Esophagus squamous epithelium (tissue), 5 donors: ENCODE data around the gene RALGPS1. TPM values are rescaled to one million over a fixed set of nuclear protein-coding genes. Genes with fewer than 3 reads are reported as not detected.

ENCODE experiments used
- DNase-seq: peaks from one replicate; lab custom pipeline; 2025; lab: John Stamatoyannopoulos, UW
- H3K27ac ChIP-seq, 4 donors: fragments of 200-600 bp; sonication (generic); one replicate each; pipeline ENCODE4 v1.5.1; 2016 to 2019; ENCODE audit warnings: mild to moderate bottlenecking in 1 of 4
- H3K27me3 ChIP-seq, 4 donors: fragments of 200-600 bp; sonication (generic); 1 replicate in 3 of 4; 2 replicates in 1 of 4; pipeline versions ENCODE4 v1.5.1 to v1.6.0; 2017 to 2021; ENCODE audit warnings: antibody characterized with exemption in 1 of 4
- H3K36me3 ChIP-seq, 3 donors: fragments of 200-600 bp; sonication (generic); one replicate each; pipeline ENCODE4 v1.5.1; 2016 to 2019
- H3K4me1 ChIP-seq, 3 donors: fragments of 200-600 bp; sonication (generic); one replicate each; pipeline ENCODE4 v1.5.1; 2017 to 2019
- H3K4me3 ChIP-seq, 4 donors: fragments of 200-600 bp; sonication (generic); 1 replicate in 3 of 4; 2 replicates in 1 of 4; pipeline ENCODE4 v1.5.1; 2016 to 2019; ENCODE audit warnings: mild to moderate bottlenecking in 2 of 4, moderate library complexity in 1 of 4
- H3K9me3 ChIP-seq, 3 donors: fragments of 200-600 bp; sonication (generic); one replicate each; pipeline ENCODE4 v1.5.1; 2016 to 2019
- POLR2A ChIP-seq, 4 donors: fragments of 450-650 bp; IDR thresholded peaks; one replicate each; pipeline ENCODE4 v1.6.1; 2017; ENCODE audit warnings: antibody characterized with exemption in 4 of 4, mild to moderate bottlenecking in 4 of 4, moderate library complexity in 3 of 4
- WGBS, 2 donors: methylation state at CpG; one replicate each; pipeline ENCODE4 v1.1.5; 2018; 5-methylcytosine and 5-hydroxymethylcytosine counted together
- intact Hi-C: fragments of 100-400 bp; cut with DNase I; formaldehyde crosslinking; loops from one replicate; pipeline ENCODE4 v1.15.0; 2022
- total RNA-seq, 4 donors: library from RNA; depleted of rRNA; stranded (reverse); fragments of >200 nt; gene quantifications; one replicate each; pipeline ENCODE4 v1.1.0, GENCODE V29; 2016
- TF ChIP-seq, protein P1 (sequence below), 6 experiments: fragments of 450-650 bp in 4 of 6; fragments of 200-600 bp in 2 of 6; sonication (generic) in 2 of 6; IDR thresholded peaks; one replicate each; pipeline ENCODE4 v1.5.1; 2016 to 2019; ENCODE audit warnings: antibody characterized with exemption in 6 of 6, mild to moderate bottlenecking in 4 of 6, moderate library complexity in 4 of 6
- donor health status: DM: yes; HTN: yes; CAD: no.

Gene RALGPS1
- total RNA-seq, 4 donors from 2014 or later: 3.0 to 16.4 (median 10.6) TPM

DNA sequence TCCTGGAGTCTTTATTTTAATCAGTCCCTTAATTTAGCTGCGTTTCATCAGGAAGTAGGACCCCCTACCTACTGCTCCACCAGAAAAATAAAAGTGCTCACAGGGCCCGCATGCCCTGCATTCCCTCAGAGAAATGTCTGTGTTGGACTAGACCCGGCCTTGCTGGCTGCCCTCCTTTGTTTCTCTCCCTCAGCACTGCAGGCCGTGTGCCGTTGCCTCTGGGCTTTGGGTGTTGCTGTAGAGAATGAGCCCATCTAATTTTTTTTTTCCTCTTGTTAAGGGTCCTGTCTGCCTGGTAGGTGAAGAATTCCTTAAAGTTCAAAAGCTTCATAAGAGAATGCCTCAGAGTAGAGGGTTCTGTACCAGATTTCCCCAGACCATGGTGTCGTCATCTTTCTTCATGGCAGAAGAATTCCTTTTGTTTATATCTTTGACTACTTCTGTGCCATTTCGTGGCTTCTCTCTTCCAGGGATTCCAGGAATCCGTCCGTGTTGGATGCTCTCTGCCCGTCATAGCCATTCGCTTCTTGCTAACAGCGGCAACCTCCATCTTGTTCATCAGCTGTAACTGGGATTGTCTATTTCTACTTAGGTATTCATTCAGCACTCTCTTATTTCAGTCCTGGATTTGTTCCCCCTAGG is 257.6 kb downstream of the RALGPS1 start:
- H3K27ac ChIP-seq: no peak overlapping the region
- no peak for TF ChIP-seq POLR2A (IDR thresholded peaks at IDR 0.05)
- TF ChIP-seq, protein P1, sequence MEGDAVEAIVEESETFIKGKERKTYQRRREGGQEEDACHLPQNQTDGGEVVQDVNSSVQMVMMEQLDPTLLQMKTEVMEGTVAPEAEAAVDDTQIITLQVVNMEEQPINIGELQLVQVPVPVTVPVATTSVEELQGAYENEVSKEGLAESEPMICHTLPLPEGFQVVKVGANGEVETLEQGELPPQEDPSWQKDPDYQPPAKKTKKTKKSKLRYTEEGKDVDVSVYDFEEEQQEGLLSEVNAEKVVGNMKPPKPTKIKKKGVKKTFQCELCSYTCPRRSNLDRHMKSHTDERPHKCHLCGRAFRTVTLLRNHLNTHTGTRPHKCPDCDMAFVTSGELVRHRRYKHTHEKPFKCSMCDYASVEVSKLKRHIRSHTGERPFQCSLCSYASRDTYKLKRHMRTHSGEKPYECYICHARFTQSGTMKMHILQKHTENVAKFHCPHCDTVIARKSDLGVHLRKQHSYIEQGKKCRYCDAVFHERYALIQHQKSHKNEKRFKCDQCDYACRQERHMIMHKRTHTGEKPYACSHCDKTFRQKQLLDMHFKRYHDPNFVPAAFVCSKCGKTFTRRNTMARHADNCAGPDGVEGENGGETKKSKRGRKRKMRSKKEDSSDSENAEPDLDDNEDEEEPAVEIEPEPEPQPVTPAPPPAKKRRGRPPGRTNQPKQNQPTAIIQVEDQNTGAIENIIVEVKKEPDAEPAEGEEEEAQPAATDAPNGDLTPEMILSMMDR (IDR thresholded peaks at IDR 0.05): no peak
- H3K9me3 ChIP-seq: no peaks in the 10 kb centered on the region
- H3K4me1 ChIP-seq: peaks cover 0 to 14% (median 4%) of the 10 kb centered on the region in 3 donors
- DNase-seq: no peak
- H3K27me3 ChIP-seq: no peaks in the 10 kb centered on the region
- intact Hi-C loops: no loop called here
- no peak overlapping the region for H3K4me3 ChIP-seq
- WGBS, 2 donors: 62 to 88% methylated on average over 12 of the region's 12 CpGs
- peaks cover 0 to 9% (median 0%) of the 10 kb centered on the region in 3 donors for H3K36me3 ChIP-seq

DNA sequence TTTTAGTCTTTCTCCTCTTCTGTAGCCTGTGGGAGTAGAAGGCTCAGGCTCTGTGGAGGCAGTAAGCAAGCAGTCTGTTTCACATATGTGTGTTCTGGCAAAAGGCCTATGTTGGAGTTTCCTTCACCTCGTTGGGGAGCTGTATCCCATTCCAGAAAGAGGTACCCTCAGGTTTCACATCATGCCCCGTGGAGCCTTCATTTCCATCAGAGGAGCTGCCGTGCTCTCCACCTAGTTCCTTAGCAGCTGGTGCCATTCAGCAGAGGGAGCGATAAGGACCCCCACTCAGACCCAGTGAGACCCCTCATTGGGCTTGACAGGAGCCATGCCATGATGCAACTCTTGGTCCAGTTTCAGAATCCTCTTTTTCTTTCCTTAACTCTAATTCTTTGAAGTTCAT is 258.5 kb downstream of the RALGPS1 start:
- peaks cover 0 to 9% (median 0%) of the 10 kb centered on the region in 3 donors for H3K36me3 ChIP-seq
- no peaks in the 10 kb centered on the region for H3K27me3 ChIP-seq
- 92 to 93% methylated on average over 2 to 4 of the region's 4 CpGs for WGBS, 2 donors
- H3K27ac ChIP-seq: no peak overlapping the region
- intact Hi-C loops: no loop called here
- DNase-seq: no peak
- TF ChIP-seq, protein P1 (IDR thresholded peaks at IDR 0.05): no peak
- TF ChIP-seq POLR2A (IDR thresholded peaks at IDR 0.05): no peak
- no peak overlapping the region for H3K4me3 ChIP-seq
- no peaks in the 10 kb centered on the region for H3K9me3 ChIP-seq
- H3K4me1 ChIP-seq: peaks cover 3 to 9% (median 5%) of the 10 kb centered on the region in 3 donors

DNA sequence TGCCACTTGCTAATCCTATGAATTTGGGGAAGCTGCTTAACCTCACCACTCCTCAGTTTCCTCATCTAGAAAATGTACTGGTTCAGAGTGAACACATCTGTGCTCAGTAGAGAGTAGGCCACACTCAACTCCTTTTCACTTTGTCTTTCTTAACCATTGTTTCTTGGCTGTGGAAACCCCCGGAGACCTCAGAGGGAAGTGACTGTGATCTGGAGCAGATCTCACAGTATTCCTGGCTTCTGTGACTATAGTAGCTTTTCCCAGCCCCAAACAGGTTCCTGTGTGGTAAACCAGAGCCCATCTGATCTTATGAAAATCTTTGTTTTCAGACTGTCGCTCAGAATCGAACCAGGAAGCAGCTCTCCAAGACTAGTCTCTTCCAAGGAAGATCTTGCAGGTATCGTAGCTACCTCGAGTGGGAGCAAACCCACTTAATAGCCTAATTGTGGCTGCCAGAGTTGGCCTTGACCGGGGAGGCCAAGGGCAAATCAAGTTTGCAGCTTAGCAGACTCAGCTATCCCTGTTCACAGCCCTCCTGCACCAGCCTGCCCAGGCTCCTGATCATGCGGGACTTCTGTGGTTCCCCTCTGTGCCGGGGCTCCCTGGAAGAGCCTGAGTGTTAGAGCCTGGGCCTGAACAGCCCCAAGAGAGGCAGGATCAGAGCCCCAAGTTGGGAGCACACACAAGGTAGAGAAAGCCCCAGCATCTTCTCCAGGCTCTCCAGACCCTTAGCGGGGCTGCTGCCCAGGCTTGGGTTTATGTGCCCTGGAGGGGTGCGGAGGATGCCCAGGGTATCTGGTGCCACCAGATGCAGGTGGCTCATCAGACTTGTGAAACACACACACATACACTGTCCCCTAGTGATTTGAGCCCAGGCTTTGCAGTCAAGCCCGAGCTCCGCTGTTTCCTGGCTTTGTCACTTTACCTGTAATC is 260.1 kb downstream of the RALGPS1 start:
- H3K4me1 ChIP-seq: peaks cover 3 to 14% (median 12%) of the 10 kb centered on the region in 3 donors
- DNase-seq: no peak
- no peaks in the 10 kb centered on the region for H3K9me3 ChIP-seq
- peaks cover 0 to 9% (median 0%) of the 10 kb centered on the region in 3 donors for H3K36me3 ChIP-seq
- H3K4me3 ChIP-seq: no peak overlapping the region
- no peak for TF ChIP-seq POLR2A (IDR thresholded peaks at IDR 0.05)
- TF ChIP-seq, protein P1 (IDR thresholded peaks at IDR 0.05): no peak
- intact Hi-C loops: no loop called here
- WGBS, 2 donors: 85% methylated on average over 5 to 9 of the region's 12 CpGs
- peak overlapping the region in 2 of 4 donors; percentile 3 to 19 for H3K27ac ChIP-seq
- no peaks in the 10 kb centered on the region for H3K27me3 ChIP-seq

DNA sequence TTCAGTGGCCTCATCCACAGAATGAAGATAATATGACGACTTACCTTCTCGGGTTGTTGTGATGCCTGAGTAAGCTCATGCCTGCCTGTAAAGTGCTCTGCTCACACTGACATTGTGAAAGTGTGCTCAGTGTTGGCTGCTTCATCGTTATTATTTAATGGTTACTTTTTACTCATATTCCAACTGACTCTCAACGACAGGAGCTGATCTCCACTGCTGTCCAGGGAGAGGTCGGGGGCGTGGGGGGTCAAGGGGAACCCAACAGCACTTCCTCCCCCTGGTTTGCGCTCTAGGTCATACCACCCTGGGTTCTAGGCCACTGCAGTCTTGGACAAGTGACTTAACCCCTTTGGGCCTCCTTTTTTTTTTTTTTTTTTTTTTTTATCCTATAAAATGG is 260.7 kb downstream of the RALGPS1 start:
- intact Hi-C loops: no loop called here
- no peak overlapping the region for H3K4me3 ChIP-seq
- H3K27ac ChIP-seq: no peak overlapping the region
- no peak for DNase-seq
- peaks cover 3 to 20% (median 17%) of the 10 kb centered on the region in 3 donors for H3K4me1 ChIP-seq
- H3K9me3 ChIP-seq: no peaks in the 10 kb centered on the region
- peaks cover 0 to 9% (median 0%) of the 10 kb centered on the region in 3 donors for H3K36me3 ChIP-seq
- 88 to 95% methylated on average over 6 to 7 of the region's 7 CpGs for WGBS, 2 donors
- no peaks in the 10 kb centered on the region for H3K27me3 ChIP-seq
- no peak for TF ChIP-seq POLR2A (IDR thresholded peaks at IDR 0.05)
- TF ChIP-seq, protein P1 (IDR thresholded peaks at IDR 0.05): no peak

DNA sequence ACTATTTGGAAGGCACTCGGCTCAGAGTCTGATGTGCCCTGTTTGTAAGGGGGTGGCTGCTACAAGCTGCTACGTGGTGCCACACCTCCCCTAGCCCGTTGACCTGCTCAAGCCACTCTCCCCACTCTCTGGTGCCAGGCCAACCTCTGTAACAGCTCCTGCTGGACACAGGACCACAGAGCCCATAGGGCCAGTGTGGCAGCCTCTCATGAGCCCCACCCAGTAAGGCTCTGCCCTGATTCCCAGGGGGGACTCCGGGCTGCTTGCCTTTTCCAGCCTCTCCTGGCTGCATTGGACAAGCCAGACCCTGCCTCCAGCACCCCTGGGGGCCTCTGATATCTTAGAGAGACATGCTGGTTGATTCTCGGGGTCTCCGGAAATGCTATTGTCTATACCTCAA is 261.2 kb downstream of the RALGPS1 start:
- intact Hi-C loops: no loop called here
- peaks cover 0 to 9% (median 0%) of the 10 kb centered on the region in 3 donors for H3K36me3 ChIP-seq
- H3K4me1 ChIP-seq: peaks cover 5 to 25% (median 19%) of the 10 kb centered on the region in 3 donors
- no peaks in the 10 kb centered on the region for H3K27me3 ChIP-seq
- H3K9me3 ChIP-seq: no peaks in the 10 kb centered on the region
- WGBS, 2 donors: 90 to 91% methylated on average over 3 to 4 of the region's 6 CpGs
- DNase-seq: no peak
- TF ChIP-seq, protein P1 (IDR thresholded peaks at IDR 0.05): no peak
- no peak for TF ChIP-seq POLR2A (IDR thresholded peaks at IDR 0.05)
- H3K27ac ChIP-seq: no peak overlapping the region
- no peak overlapping the region for H3K4me3 ChIP-seq
